Ovary (tissue), 9 donors: Measurements from ENCODE around the gene OR5B12. TPM values are rescaled to one million over a fixed set of nuclear protein-coding genes. Genes with fewer than 3 reads are reported as not detected.

Source experiments
- DNase-seq, 5 donors: peaks; one replicate each; pipeline ENCODE4 v3.0.0-alpha.2; 2019 to 2020
- H3K27ac ChIP-seq, 2 donors: fragments of 200-600 bp; one replicate each; pipeline versions ENCODE4 v1.5.1 to v1.8.0; 2019 to 2022
- H3K27me3 ChIP-seq: fragments of 200-600 bp; one replicate; pipeline ENCODE4 v1.8.0; 2022
- H3K36me3 ChIP-seq: fragments of 200-600 bp; sonication (generic); one replicate; pipeline ENCODE4 v1.5.1; 2019
- H3K4me1 ChIP-seq: one replicate; pipeline ENCODE4 v1.8.1; 2013; ENCODE audit warnings: mild to moderate bottlenecking, moderate library complexity; ENCODE audit not compliant: insufficient read depth
- H3K4me3 ChIP-seq: fragments of 200-600 bp; sonication (generic); one replicate; pipeline ENCODE4 v1.5.1; 2017
- H3K9me3 ChIP-seq, 2 donors: fragments of 200-600 bp in 1 of 2; sonication (generic) in 1 of 2; one replicate each; pipeline versions ENCODE4 v1.5.1 to v1.8.1; 2013 to 2019; ENCODE audit warnings: mild to moderate bottlenecking in 1 of 2, moderate library complexity in 1 of 2
- EP300 ChIP-seq: sonication (generic); formaldehyde crosslinking; IDR thresholded peaks from one replicate; pipeline ENCODE4 v1.6.1; 2017; ENCODE audit warnings: antibody characterized with exemption
- POLR2A ChIP-seq: fragments of 450-650 bp; IDR thresholded peaks from one replicate; pipeline ENCODE4 v1.6.1; 2017; ENCODE audit warnings: antibody characterized with exemption, mild to moderate bottlenecking, moderate library complexity
- WGBS, 3 donors: extraction: QIAGEN DNeasy Blood & Tissue Kit in 1 of 3; methylation state at CpG; one replicate each; pipeline versions ENCODE4 v1.1.5 to v1.1.7; 2013 to 2017; 5-methylcytosine and 5-hydroxymethylcytosine counted together
- intact Hi-C, 4 donors: fragments of 100-400 bp; cut with DNase I; formaldehyde crosslinking; loops; one replicate each; pipeline versions ENCODE4 v1.11.0 to v1.15.1; 2022 to 2023
- polyA plus RNA-seq, 2 donors: library from polyadenylated mRNA; stranded (reverse); fragments of 200-250 nt in 1 of 2; fragments of 350-450 nt in 1 of 2; fragmentation: Illumina TruSeq in 1 of 2; extraction: RNeasy Lipid Tissue Mini Kit (QIAGEN cat#74804) in 1 of 2; gene quantifications; one replicate each; pipeline ENCODE4 v1.2.3, GENCODE V29; 2013 to 2014
- total RNA-seq, 7 donors: library from RNA; depleted of rRNA in 2 of 7; stranded (reverse); fragments of >200 nt in 2 of 7; fragmentation: NEBNext Ultra II Directional in 3 of 7; extraction: Animal tissue kit (Norgen Biotek cat#: 25700) in 3 of 7; gene quantifications; one replicate each; pipeline versions ENCODE4 v1.1.0 to v1.2.4, GENCODE V29; 2016 to 2023
- TF ChIP-seq, protein P1 (sequence below), 3 donors: fragments of 450-650 bp in 2 of 3; fragments of 200-600 bp in 1 of 3; IDR thresholded peaks; one replicate each; pipeline versions ENCODE4 v1.5.1 to v1.8.0; 2016 to 2022; ENCODE audit warnings: antibody characterized with exemption in 3 of 3, mild to moderate bottlenecking in 1 of 3
- donor health status: DM: no; HTN: no; CAD: no; lungs with moderate emphysema.
- donor health status: DM: no; HTN: no; CAD: no.
- donor health status: Bipolar disorder and iron deficiency.
- donor health status: DM: yes; HTN: yes; CAD: no.
- donor health status: DM: no; HTN: no; CAD: no.
- donor health status: DM: yes; HTN: yes; CAD: no.

OR5B12 gene
- total and polyA plus RNA-seq, 9 donors = not detected

DNA sequence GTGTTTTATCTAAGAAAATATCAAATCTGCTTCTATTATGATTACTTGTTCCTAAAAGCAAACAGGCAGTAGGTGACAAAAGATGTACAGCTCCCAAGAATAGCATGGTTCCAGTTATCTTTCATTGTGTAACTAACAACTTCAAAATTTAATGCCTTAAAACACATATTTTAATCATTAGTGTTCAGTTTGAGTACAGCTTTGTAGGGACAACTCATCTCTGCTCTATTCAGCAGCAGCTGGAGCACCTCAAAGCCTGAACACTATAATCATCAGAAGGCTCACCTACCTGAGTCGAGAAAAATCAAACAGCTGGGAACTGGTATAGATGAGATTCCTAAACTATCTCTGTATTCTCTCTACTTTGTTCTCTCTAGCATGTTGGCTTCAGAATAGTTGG, 24.3 kb upstream of the OR5B12 start:
- 70 to 78% (median 72%) methylated on average over 1 of the region's 1 CpG for WGBS, 3 donors
- no peak overlapping the region for H3K4me3 ChIP-seq
- H3K27ac ChIP-seq = no peak overlapping the region
- H3K27me3 ChIP-seq = no peaks in the 10 kb centered on the region
- intact Hi-C loops = no loop called here
- H3K36me3 ChIP-seq = no peaks in the 10 kb centered on the region
- H3K4me1 ChIP-seq = no peaks in the 10 kb centered on the region
- TF ChIP-seq, protein P1, sequence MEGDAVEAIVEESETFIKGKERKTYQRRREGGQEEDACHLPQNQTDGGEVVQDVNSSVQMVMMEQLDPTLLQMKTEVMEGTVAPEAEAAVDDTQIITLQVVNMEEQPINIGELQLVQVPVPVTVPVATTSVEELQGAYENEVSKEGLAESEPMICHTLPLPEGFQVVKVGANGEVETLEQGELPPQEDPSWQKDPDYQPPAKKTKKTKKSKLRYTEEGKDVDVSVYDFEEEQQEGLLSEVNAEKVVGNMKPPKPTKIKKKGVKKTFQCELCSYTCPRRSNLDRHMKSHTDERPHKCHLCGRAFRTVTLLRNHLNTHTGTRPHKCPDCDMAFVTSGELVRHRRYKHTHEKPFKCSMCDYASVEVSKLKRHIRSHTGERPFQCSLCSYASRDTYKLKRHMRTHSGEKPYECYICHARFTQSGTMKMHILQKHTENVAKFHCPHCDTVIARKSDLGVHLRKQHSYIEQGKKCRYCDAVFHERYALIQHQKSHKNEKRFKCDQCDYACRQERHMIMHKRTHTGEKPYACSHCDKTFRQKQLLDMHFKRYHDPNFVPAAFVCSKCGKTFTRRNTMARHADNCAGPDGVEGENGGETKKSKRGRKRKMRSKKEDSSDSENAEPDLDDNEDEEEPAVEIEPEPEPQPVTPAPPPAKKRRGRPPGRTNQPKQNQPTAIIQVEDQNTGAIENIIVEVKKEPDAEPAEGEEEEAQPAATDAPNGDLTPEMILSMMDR (IDR thresholded peaks at IDR 0.05) = no peak
- TF ChIP-seq POLR2A (no peak), EP300 (no peak)
- H3K9me3 ChIP-seq = no peaks in the 10 kb centered on the region
- DNase-seq = no peak

DNA sequence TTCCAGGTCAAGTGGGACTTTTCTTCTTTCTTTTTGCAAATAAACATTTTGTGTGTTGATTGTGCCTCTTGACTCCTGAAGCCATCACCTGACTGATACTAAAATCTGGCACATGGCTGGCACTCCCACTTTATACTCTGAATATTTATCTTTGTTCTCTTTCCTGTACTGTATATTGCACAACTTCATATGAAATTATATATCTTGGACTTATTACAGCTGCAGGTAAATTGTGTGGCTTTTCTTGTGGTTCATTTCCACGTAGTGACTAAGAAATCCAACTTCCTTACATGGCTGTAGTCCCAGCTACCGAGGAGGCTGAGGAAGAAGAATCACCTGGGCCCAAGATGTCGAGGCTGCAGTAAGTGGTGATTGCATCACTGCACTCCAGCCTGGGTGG, 23.7 kb upstream of the OR5B12 start:
- no peak for DNase-seq
- H3K27me3 ChIP-seq = no peaks in the 10 kb centered on the region
- no peak for TF ChIP-seq POLR2A
- TF ChIP-seq, protein P1 (IDR thresholded peaks at IDR 0.05) = no peak
- no peak for TF ChIP-seq EP300
- no peak overlapping the region for H3K27ac ChIP-seq
- no peak overlapping the region for H3K4me3 ChIP-seq
- H3K4me1 ChIP-seq = no peaks in the 10 kb centered on the region
- no peaks in the 10 kb centered on the region for H3K9me3 ChIP-seq
- H3K36me3 ChIP-seq = no peaks in the 10 kb centered on the region
- intact Hi-C loops = no loop called here
- WGBS, 3 donors = 53 to 68% (median 55%) methylated on average over 3 of the region's 3 CpGs

- intact Hi-C loops = no loop called here
- WGBS, 3 donors = 41 to 63% (median 42%) methylated on average over 3 of the region's 3 CpGs
- TF ChIP-seq EP300 (no peak), POLR2A (no peak)
- TF ChIP-seq, protein P1 (IDR thresholded peaks at IDR 0.05) = no peak
- H3K4me3 ChIP-seq = no peak overlapping the region
- no peaks in the 10 kb centered on the region for H3K4me1 ChIP-seq
- no peaks in the 10 kb centered on the region for H3K9me3 ChIP-seq
- no peak overlapping the region for H3K27ac ChIP-seq
- H3K36me3 ChIP-seq = no peaks in the 10 kb centered on the region
- H3K27me3 ChIP-seq = no peaks in the 10 kb centered on the region
- DNase-seq = no peak
These were observed 9.5 kb upstream of the OR5B12 start for GRCh38 chr11:58451585-58451984.

DNA sequence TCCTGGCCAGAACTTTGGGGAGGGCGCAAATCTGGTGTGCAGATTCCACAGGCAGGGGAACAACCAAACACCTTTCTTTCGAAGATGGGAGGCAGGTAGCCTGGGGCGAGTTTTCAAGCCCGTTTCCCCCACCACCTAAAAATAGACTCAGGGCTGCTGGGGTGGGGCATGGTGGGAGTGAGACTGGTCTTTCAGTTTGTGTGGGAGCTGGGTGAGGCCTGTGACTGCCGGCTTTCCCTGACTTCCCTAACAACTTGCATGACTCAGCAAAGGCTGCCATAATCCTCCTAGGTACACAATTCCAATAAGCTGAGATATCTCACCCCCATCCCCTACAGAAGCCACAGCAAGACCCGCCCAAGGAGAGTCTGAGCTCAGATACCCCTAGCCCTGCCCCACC, 4.3 kb upstream of the OR5B12 start:
- no peaks in the 10 kb centered on the region for H3K27me3 ChIP-seq
- WGBS, 3 donors = 75 to 84% (median 77%) methylated on average over 6 of the region's 6 CpGs
- H3K9me3 ChIP-seq = no peaks in the 10 kb centered on the region
- no peak overlapping the region for H3K27ac ChIP-seq
- intact Hi-C loops = no loop called here
- no peak for DNase-seq
- no peak overlapping the region for H3K4me3 ChIP-seq
- TF ChIP-seq EP300 (no peak), POLR2A (no peak)
- TF ChIP-seq, protein P1 (IDR thresholded peaks at IDR 0.05) = no peak
- no peaks in the 10 kb centered on the region for H3K36me3 ChIP-seq
- H3K4me1 ChIP-seq = no peaks in the 10 kb centered on the region

DNA sequence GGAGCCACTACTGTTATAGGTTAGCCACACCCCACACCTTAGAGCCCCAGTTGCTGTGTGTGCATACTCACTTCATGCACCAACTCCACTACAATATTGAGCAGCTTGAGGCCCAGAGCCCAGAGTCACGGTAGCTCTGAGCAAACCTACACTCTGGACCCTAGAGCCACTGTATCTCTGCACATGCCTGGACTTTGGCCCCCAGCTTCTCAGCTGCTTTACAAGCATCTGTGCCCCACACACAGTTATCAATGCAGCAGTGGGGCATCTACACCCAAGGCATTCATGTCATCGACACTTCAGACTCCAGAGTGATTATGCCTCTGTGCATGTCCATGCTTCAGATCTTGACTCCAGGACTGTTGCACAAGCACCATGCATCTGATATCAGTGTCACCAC, 2.3 kb upstream of the OR5B12 start:
- TF ChIP-seq POLR2A (no peak), EP300 (no peak)
- TF ChIP-seq, protein P1 (IDR thresholded peaks at IDR 0.05) = no peak
- intact Hi-C loops = no loop called here
- no peaks in the 10 kb centered on the region for H3K4me1 ChIP-seq
- 90 to 92% (median 91%) methylated on average over 2 of the region's 2 CpGs for WGBS, 3 donors
- H3K27ac ChIP-seq = no peak overlapping the region
- H3K27me3 ChIP-seq = no peaks in the 10 kb centered on the region
- no peaks in the 10 kb centered on the region for H3K9me3 ChIP-seq
- no peak overlapping the region for H3K4me3 ChIP-seq
- DNase-seq = no peak
- no peaks in the 10 kb centered on the region for H3K36me3 ChIP-seq
